HG03196 (cell line): ENCODE measurements around the gene LGALS9C.
"Not testable (repeated sequence)": the region's sequence is repeated elsewhere in the genome, so short reads cannot be mapped to it uniquely, and the experiment has no call there.

Source experiments
- ATAC-seq: cut with Tn5 transposase; IDR thresholded peaks from one replicate; pipeline ENCODE4 v1.9.1; 2021; ENCODE audit not compliant: unreplicated experiment

The LGALS9C gene

GRCh38 chr17:18478362-18478761 lies 1.8 kb downstream of the LGALS9C start:
- ATAC-seq, result not testable (repeated sequence)

GRCh38 chr17:18478977-18479595 lies 2.5 kb downstream of the LGALS9C start:
- ATAC-seq, result not testable (repeated sequence)

- not testable (repeated sequence) for ATAC-seq
These were observed 5.2 kb downstream of the LGALS9C start for GRCh38 chr17:18481775-18482174.

- not testable (repeated sequence) for ATAC-seq
These were observed 9.4 kb downstream of the LGALS9C start for GRCh38 chr17:18485936-18486464.

GRCh38 chr17:18487633-18488032 lies 11.0 kb downstream of the LGALS9C start:
- ATAC-seq, result not testable (repeated sequence)

GRCh38 chr17:18488622-18489021 lies 12.0 kb downstream of the LGALS9C start:
- ATAC-seq, result not testable (repeated sequence)

GRCh38 chr17:18490016-18490415 lies 13.4 kb downstream of the LGALS9C start:
- ATAC-seq, result not testable (repeated sequence)

GRCh38 chr17:18492712-18493480 lies 16.3 kb downstream of the LGALS9C start:
- ATAC-seq, result peak; percentile 55

- ATAC-seq, result not testable (repeated sequence)
These were observed 17.7 kb downstream of the LGALS9C start for GRCh38 chr17:18494250-18494768.

- not testable (repeated sequence) for ATAC-seq
These were observed 20.5 kb downstream of the LGALS9C start for GRCh38 chr17:18497044-18497443.

- ATAC-seq, result not testable (repeated sequence)
These were observed 22.5 kb downstream of the LGALS9C start for GRCh38 chr17:18499100-18499499.

- not testable (repeated sequence) for ATAC-seq
These were observed 23.2 kb downstream of the LGALS9C start for GRCh38 chr17:18499756-18500155.

GRCh38 chr17:18500281-18500680 lies 23.7 kb downstream of the LGALS9C start:
- not testable (repeated sequence) for ATAC-seq

- not testable (repeated sequence) for ATAC-seq
These were observed 24.2 kb downstream of the LGALS9C start for GRCh38 chr17:18500816-18501215.

- not testable (repeated sequence) for ATAC-seq
These were observed 26.6 kb downstream of the LGALS9C start for GRCh38 chr17:18503221-18503620.

GRCh38 chr17:18507729-18508128 lies 31.1 kb downstream of the LGALS9C start:
- not testable (repeated sequence) for ATAC-seq

- ATAC-seq, result not testable (repeated sequence)
These were observed 32.1 kb downstream of the LGALS9C start for GRCh38 chr17:18508667-18509066.

GRCh38 chr17:18521100-18521499 lies 44.5 kb downstream of the LGALS9C start:
- not testable (repeated sequence) for ATAC-seq

GRCh38 chr17:18525015-18525414 lies 48.4 kb downstream of the LGALS9C start:
- ATAC-seq, result not testable (repeated sequence)

- not testable (repeated sequence) for ATAC-seq
These were observed 49.7 kb downstream of the LGALS9C start for GRCh38 chr17:18526168-18526800.

- not testable (repeated sequence) for ATAC-seq
These were observed 50.8 kb downstream of the LGALS9C start for GRCh38 chr17:18527354-18527753.
